Erythroblast (primary cell): ENCODE data around the gene GALNT11.
"Not testable (repeated sequence)": the region's sequence is repeated elsewhere in the genome, so short reads cannot be mapped to it uniquely, and the experiment has no call there.

Experiments
- DNase-seq, 2 experiments: peaks; one replicate each; lab custom pipeline; 2025; lab: John Stamatoyannopoulos, UW
- GATA1 ChIP-seq: IDR thresholded peaks from 2 replicates; pipeline ENCODE4 v1.6.1; 2011; ENCODE audit warnings: low read depth, mild to moderate bottlenecking, control low read depth, low read length, moderate library complexity
- POLR2A ChIP-seq: IDR thresholded peaks from 2 replicates; pipeline ENCODE4 v1.6.1; 2011; ENCODE audit warnings: mild to moderate bottlenecking, low read length

Gene GALNT11

GRCh38 chr7:152076324-152076821 lies 50.9 kb downstream of the GALNT11 start:
- peak; percentile 24 to 53 for DNase-seq
- TF ChIP-seq GATA1 (no peak), POLR2A (no peak)

GRCh38 chr7:152076940-152077933 lies 51.8 kb downstream of the GALNT11 start:
- TF ChIP-seq POLR2A: no peak
- TF ChIP-seq GATA1: no peak
- no peak for DNase-seq

- no peak for TF ChIP-seq GATA1
- TF ChIP-seq POLR2A: no peak
- no peak for DNase-seq
These were observed 52.6 kb downstream of the GALNT11 start for GRCh38 chr7:152078025-152078424.

GRCh38 chr7:152078786-152079185 lies 53.3 kb downstream of the GALNT11 start:
- no peak for DNase-seq
- TF ChIP-seq GATA1 (no peak), POLR2A (no peak)

- no peak for TF ChIP-seq POLR2A
- no peak for TF ChIP-seq GATA1
- DNase-seq: no peak
These were observed 55.6 kb downstream of the GALNT11 start for GRCh38 chr7:152081088-152081487.

- not testable (repeated sequence) for DNase-seq
These were observed 56.7 kb downstream of the GALNT11 start for GRCh38 chr7:152082073-152082721.

GRCh38 chr7:152085131-152085530 lies 59.7 kb downstream of the GALNT11 start:
- DNase-seq: no peak
- TF ChIP-seq GATA1 (no peak), POLR2A (no peak)

- TF ChIP-seq GATA1: no peak
- TF ChIP-seq POLR2A: no peak
- DNase-seq: no peak
These were observed 61.0 kb downstream of the GALNT11 start for GRCh38 chr7:152086513-152086912.

- DNase-seq: no peak
- TF ChIP-seq POLR2A: no peak
- TF ChIP-seq GATA1: no peak
These were observed 63.7 kb downstream of the GALNT11 start for GRCh38 chr7:152089183-152089582.

GRCh38 chr7:152090747-152091146 lies 65.3 kb downstream of the GALNT11 start:
- DNase-seq: no peak
- no peak for TF ChIP-seq POLR2A
- no peak for TF ChIP-seq GATA1

- no peak for DNase-seq
- TF ChIP-seq GATA1: no peak
- TF ChIP-seq POLR2A: no peak
These were observed 68.2 kb downstream of the GALNT11 start for GRCh38 chr7:152093717-152094116.

GRCh38 chr7:152095771-152096170 lies 70.3 kb downstream of the GALNT11 start:
- TF ChIP-seq POLR2A (no peak), GATA1 (no peak)
- DNase-seq: no peak

- DNase-seq: no peak
- TF ChIP-seq GATA1: no peak
These were observed 71.9 kb downstream of the GALNT11 start for GRCh38 chr7:152097330-152097729.

GRCh38 chr7:152103066-152103465 lies 77.6 kb downstream of the GALNT11 start:
- no peak for DNase-seq
- TF ChIP-seq POLR2A: no peak
- TF ChIP-seq GATA1: no peak
